GM12872 (cell line): ENCODE data around the gene FEZ2.

Experiments
- CTCF ChIP-seq: IDR thresholded peaks from 3 replicates; pipeline ENCODE4 v1.5.1; 2011; ENCODE audit warnings: low read depth, mild to moderate bottlenecking, low read length, moderate library complexity; ENCODE audit not compliant: insufficient read depth

FEZ2 gene

GRCh38 chr2:36606925-36607324, 9.0 kb upstream of the FEZ2 start:
- no peak for TF ChIP-seq CTCF

GRCh38 chr2:36605273-36605672, 7.3 kb upstream of the FEZ2 start:
- TF ChIP-seq CTCF, result no peak

GRCh38 chr2:36597003-36597531, 901 bp downstream of the FEZ2 start:
- no peak for TF ChIP-seq CTCF

GRCh38 chr2:36596397-36596796, 1.6 kb downstream of the FEZ2 start:
- no peak for TF ChIP-seq CTCF

GRCh38 chr2:36594849-36595248, 3.1 kb downstream of the FEZ2 start:
- no peak for TF ChIP-seq CTCF

- no peak for TF ChIP-seq CTCF
These were observed 8.7 kb downstream of the FEZ2 start for GRCh38 chr2:36589230-36589630.

GRCh38 chr2:36587556-36587955, 10.4 kb downstream of the FEZ2 start:
- TF ChIP-seq CTCF, result no peak
